ENCODE results near the gene GP1BA.

Gene GP1BA

GRCh38 chr17:4978726-4979125 lies 46.6 kb downstream of the GP1BA start:
- DNase-seq, result peak; percentile 46

DNA sequence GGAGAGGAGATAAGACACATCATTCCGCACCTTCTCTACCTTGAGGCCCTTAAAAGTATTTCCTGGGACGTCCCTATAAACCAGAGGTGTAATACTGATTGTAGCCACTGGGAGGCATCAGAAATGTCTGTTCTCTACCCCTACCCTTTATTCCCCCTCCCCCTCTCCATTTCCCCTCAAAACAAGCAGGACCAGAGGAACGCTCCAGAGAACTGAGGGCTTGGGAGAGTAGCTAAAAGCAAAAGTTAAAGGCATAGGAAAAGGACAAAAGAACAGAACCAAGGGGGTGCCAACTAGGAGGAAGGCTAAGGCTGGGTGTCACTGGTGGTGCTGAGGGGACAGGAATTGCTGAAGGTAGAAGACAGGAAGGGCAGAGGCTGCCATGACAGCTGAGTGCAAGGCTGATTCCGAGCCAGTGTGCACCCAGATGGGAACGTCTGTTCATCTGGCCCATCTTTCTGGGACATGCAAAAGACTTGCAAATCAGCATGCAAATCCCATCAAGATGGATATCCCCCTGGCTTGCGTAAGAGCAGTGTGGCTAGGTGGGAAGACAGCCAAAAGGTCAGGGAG lies 48.7 kb downstream of the GP1BA start:
- peak; percentile 78 for DNase-seq

DNA sequence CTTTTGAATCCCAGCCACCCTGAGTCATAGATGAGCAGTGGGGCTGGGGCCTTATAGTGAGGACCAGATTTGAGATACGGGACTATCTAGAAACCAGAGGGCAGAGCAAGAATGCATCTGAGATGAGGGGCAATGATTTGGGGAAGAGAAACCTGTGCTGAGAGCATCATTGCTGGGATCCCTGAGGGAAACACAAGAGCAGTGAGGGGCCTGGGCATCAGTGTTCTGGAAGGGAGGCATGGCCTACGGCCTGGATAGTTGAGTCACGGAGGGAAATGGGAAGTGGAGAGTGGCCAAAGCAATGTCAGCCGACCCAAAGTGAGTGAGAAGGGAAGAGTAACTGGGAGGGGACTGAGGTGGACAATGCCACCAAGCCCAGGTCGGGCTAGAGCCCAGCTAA lies 50.2 kb downstream of the GP1BA start:
- no peak for DNase-seq
